PFSK-1 (cell line): Measurements from ENCODE around the gene ENTREP3.

Source experiments
- FOXP2 ChIP-seq: optimal IDR thresholded peaks from 2 replicates; pipeline ENCODE3; 2011; ENCODE audit warnings: borderline replicate concordance, control low read depth, inconsistent platforms; ENCODE audit not compliant: insufficient read depth; ENCODE audit errors: extremely low read length, extremely low read depth
- POLR2AphosphoS5 ChIP-seq: IDR thresholded peaks from 2 replicates; pipeline ENCODE4 v1.6.1; 2012; ENCODE audit warnings: low read depth, mild to moderate bottlenecking, control low read depth, low read length, moderate library complexity
- REST ChIP-seq, 2 experiments: IDR thresholded peaks; 2 replicates each; pipeline versions ENCODE4 v1.6.1 to v1.8.0; 2011 to 2012; ENCODE audit warnings: low read depth in 2 of 2, low read length in 2 of 2, control low read depth in 1 of 2, inconsistent platforms in 1 of 2, mild to moderate bottlenecking in 1 of 2, moderate library complexity in 1 of 2; ENCODE audit not compliant: insufficient read depth in 1 of 2
- SIN3A ChIP-seq: IDR thresholded peaks from 2 replicates; pipeline ENCODE4 v1.6.1; 2012; ENCODE audit warnings: mild to moderate bottlenecking, low read length, moderate library complexity, borderline replicate concordance; ENCODE audit not compliant: insufficient read depth
- TAF1 ChIP-seq: IDR thresholded peaks from 2 replicates; pipeline ENCODE4 v1.6.1; 2012; ENCODE audit warnings: low read length, control low read depth, borderline replicate concordance; ENCODE audit not compliant: insufficient read depth

The ENTREP3 gene

DNA sequence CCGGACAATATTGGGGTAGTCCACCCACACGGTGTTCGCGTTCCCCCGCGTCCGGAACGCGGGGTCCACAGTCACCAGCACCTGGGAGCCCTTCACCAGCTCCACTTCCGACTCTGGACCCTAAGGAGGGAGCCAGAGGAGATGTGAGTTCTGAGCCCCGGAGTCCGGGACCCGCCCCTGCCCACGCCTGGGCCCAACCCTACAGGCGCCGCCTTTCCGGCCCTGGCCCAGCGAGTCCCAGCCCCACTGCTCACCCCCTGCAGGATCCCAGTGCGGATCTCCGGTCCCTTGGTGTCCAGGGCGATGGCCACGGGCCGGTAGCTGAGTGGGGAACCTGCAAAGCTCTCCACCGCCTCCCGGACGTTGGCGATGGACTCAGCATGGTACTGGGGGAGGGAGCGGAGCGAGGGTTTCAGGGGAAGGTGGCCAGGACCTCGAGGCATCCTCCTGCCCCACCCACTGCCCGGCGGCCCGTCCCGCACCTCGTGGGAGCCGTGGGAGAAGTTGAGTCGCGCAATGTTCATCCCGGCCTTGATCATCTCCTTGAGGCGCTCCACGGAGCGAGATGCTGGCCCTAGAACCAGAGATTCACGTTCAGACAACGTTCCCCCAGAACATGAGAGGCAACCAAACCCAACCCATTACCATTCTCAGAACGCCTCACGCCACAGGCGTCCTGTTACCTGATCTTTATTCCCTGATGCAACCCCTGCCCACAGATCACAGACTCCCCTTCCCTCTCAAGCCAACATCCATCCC is 40.1 kb upstream of the ENTREP3 start:
- no peak for TF ChIP-seq TAF1

DNA sequence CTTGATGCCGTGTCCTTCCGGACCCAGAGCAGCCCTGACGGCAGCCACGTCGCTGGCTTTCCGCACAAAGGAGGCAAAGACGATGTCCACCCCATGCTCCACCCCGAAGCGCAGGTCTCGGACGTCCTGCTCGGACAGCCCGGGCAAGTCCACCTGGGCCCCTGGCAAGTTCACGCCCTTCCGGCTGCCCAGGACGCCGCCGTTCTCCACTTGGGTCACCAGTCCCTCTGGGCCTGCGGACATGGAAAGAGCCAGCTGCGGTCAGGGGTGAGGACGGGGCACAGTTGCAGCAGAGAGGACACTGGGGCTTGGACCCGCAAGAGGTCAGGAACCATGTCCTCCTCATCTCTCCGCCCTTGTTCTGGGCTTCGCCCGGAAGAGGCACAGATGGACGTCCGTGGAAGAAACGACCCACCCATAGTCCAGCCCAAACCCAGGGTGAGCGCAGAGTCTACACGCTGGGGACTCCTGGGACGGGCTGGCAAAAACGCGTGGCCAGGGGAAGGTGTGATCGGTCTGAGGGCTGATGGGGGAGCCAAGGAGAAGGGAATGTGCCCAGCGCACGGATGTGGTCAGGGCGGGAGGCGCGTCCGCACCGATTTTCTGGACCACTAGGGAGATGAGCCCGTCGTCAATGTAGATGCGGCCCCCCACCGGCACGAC is 39.4 kb upstream of the ENTREP3 start:
- no peak for TF ChIP-seq POLR2AphosphoS5
- no peak for TF ChIP-seq REST (IDR thresholded peaks at IDR 0.05; ENCODE audit: insufficient read depth in 1 of 2, low read depth in 2 of 2, low read length in 2 of 2)
- no peak for TF ChIP-seq TAF1
- TF ChIP-seq SIN3A: no peak
- TF ChIP-seq FOXP2: no peak

DNA sequence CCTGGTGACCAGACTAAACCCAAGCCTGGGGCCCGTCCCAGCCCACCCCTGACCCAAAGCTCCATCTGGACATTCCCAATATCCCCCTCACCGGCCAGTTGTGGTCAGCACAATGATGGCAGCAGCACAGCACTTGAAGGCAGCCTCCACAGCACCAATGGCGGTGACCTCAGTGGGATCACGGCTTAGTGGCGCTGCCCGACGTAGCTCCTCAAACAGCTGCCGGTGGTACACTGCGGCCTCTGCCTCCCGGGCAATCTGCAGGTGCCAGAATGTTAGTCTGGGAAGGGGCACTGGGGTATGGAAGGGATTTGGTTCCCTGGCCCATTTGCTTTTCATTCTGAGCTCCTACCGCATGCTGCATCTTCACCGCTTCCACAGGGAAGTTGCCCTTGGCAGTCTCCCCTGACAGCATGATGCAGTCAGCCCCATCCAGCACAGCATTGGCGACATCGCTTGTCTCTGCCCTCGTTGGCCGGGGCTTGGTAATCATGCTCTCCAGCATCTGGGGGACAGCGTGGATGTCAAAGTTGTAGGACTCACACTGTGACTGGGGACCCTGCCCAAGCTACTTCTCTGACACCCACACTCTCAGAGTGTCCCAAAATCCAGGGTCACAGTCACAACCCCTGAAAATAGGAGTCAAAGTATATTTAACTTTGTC is 37.9 kb upstream of the ENTREP3 start:
- no peak for TF ChIP-seq POLR2AphosphoS5
- TF ChIP-seq SIN3A: no peak
- TF ChIP-seq FOXP2: no peak
- no peak for TF ChIP-seq TAF1

- no peak for TF ChIP-seq POLR2AphosphoS5
These were observed 32.8 kb upstream of the ENTREP3 start for GRCh38 chr1:155287987-155288543.

GRCh38 chr1:155286544-155286943 is 31.3 kb upstream of the ENTREP3 start:
- TF ChIP-seq SIN3A (no peak), POLR2AphosphoS5 (no peak), REST (IDR thresholded peaks at IDR 0.05; ENCODE audit: insufficient read depth in 1 of 2, low read depth in 2 of 2, low read length in 2 of 2) (no peak), TAF1 (no peak), FOXP2 (no peak)

DNA sequence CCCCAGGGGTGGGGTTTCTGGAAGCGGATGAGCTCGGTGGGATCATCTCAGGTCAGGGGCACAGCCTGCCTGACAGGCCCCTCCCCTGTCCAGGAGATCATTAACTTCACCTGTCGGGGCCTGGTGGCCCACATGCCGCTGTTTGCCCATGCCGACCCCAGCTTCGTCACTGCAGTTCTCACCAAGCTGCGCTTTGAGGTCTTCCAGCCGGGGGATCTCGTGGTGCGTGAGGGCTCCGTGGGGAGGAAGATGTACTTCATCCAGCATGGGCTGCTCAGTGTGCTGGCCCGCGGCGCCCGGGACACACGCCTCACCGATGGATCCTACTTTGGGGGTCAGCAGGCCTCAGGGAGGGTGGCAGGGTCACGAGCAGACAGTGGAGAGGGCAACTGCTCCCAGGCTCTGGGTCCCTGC is 30.4 kb upstream of the ENTREP3 start:
- no peak for TF ChIP-seq FOXP2
- TF ChIP-seq REST (IDR thresholded peaks at IDR 0.05; ENCODE audit: insufficient read depth in 1 of 2, low read depth in 2 of 2, low read length in 2 of 2): no peak
- no peak for TF ChIP-seq SIN3A
- no peak for TF ChIP-seq POLR2AphosphoS5
- TF ChIP-seq TAF1: no peak
